ENCODE results near the gene AXL. TPM values are rescaled to one million over a fixed set of nuclear protein-coding genes. Genes with fewer than 3 reads are reported as not detected.

The AXL gene
- total and polyA plus RNA-seq, 2 of the 13 experiments (the other 11 are each of a cell fraction or from before 2014, with no cell fraction given), result 0.71 to 5.9 TPM

DNA sequence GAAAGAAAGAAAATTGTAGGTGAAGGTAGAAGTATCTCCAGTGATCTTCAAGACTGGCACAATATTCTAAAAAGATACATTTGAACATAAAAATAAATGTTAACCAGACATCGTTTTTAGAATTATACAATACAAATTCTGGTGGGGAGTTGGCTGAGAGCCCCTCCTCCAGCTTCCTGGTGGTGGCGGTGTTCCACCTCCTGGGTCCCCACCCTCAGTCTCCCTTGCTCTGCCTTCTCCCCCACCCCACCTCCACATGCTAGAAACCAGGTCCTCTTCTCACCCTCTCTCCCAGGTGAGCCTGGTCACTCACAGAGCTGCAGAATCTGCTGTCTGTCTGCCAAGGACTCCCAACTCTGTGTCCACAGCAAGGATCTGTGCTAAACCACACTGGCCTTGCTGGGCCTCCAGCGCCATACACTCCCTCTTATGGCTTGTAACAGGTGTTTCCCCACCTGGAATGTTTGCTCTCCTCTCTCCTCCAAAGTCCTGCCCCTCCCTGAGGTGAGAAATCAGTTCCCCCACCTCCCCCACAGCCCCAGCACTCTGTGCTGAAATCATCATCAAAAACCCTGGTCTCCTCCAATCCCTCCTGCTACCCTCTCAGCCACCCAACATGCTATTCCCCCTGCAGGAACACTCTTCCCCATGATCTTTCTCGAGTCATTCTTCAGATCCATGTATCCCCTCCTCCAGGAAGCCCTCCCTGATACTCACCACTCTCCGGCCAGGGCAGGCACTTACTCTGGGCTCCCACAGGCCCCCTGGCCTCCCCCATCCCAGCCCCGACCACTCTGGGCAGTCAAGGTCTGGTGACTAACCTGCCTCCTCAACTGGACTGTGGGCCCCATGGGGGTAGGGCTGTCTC, 46.5 kb upstream of the AXL start:
- peak overlapping the region in 1 of 3 experiments; percentile 16; a peak in 1 of 6 replicates for H3K4me3 ChIP-seq (replicated peaks in 1 of 3; ENCODE audit: insufficient read depth in 1 of 3, low read depth in 2 of 3, low read length in 3 of 3)
- peak overlapping the region; percentile 12; the same call in 1 of the 2 replicates for H3K4me2 ChIP-seq (ENCODE audit: low read depth, low read length)
- H3K9me3 ChIP-seq (ENCODE audit: low read length), result no peaks in the 10 kb centered on the region
- H3K27ac ChIP-seq (ENCODE audit: extremely low read length, insufficient read depth, low read length), result no peak overlapping the region
- peak; percentile 73 for TF ChIP-seq ZFP36 (IDR thresholded peaks at IDR 0.05; ENCODE audit: borderline replicate concordance, low read depth, low read length, partially characterized antibody)
- TF ChIP-seq, protein P1, sequence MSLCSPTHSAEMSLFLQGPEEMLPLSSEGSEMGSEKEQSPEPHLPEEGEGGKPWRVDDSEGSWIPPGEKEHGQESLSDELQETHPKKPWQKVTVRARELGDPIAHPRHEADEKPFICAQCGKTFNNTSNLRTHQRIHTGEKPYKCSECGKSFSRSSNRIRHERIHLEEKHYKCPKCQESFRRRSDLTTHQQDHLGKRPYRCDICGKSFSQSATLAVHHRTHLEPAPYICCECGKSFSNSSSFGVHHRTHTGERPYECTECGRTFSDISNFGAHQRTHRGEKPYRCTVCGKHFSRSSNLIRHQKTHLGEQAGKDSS (CRISPR knock-in tag; IDR thresholded peaks at IDR 0.05; ENCODE audit: borderline replicate concordance, low read depth), result no peak
- peak; percentile 35; the same call in 1 of the 2 replicates for TF ChIP-seq ZNF687 (CRISPR knock-in tag; IDR thresholded peaks at IDR 0.05)
- peak; percentile 70; the same call in 1 of the 2 replicates for TF ChIP-seq ZMYM3 (CRISPR knock-in tag; IDR thresholded peaks at IDR 0.05)
- TF ChIP-seq, protein P2, sequence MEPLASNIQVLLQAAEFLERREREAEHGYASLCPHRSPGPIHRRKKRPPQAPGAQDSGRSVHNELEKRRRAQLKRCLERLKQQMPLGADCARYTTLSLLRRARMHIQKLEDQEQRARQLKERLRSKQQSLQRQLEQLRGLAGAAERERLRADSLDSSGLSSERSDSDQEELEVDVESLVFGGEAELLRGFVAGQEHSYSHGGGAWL (CRISPR knock-in tag; IDR thresholded peaks at IDR 0.05), result no peak
- no peak for TF ChIP-seq ZBTB26 (CRISPR knock-in tag; IDR thresholded peaks at IDR 0.05; ENCODE audit: borderline replicate concordance)
- TF ChIP-seq ATF2 (CRISPR knock-in tag; IDR thresholded peaks at IDR 0.05), result no peak
- peak; percentile 26 for TF ChIP-seq CTCF (CRISPR knock-in tag; IDR thresholded peaks at IDR 0.05)
- TF ChIP-seq ZNF782 (CRISPR knock-in tag; IDR thresholded peaks at IDR 0.05; ENCODE audit: borderline replicate concordance), result no peak
- TF ChIP-seq ZNF839 (CRISPR knock-in tag; IDR thresholded peaks at IDR 0.05; ENCODE audit: borderline replicate concordance), result no peak
- no peak for TF ChIP-seq ERF (CRISPR knock-in tag; IDR thresholded peaks at IDR 0.05)
- H3K4me1 ChIP-seq (ENCODE audit: insufficient read depth, low read length), result peaks cover 69% of the 10 kb centered on the region
- H3K27me3 ChIP-seq (ENCODE audit: control insufficient read depth in 1 of 2, insufficient read depth in 2 of 2, low read length in 2 of 2), result no peaks in the 10 kb centered on the region
- no peak overlapping the region for H3K9ac ChIP-seq (ENCODE audit: insufficient read depth, low read depth, low read length)
- no peaks in the 10 kb centered on the region for H4K20me1 ChIP-seq (ENCODE audit: insufficient read depth, low read length)
- H3K36me3 ChIP-seq (replicated peaks in 1 of 2; ENCODE audit: control insufficient read depth in 1 of 2, insufficient read depth in 2 of 2, low read length in 2 of 2), result no peaks in the 10 kb centered on the region
- H2AFZ ChIP-seq (ENCODE audit: low read length), result no peak overlapping the region
- H3K79me2 ChIP-seq (ENCODE audit: insufficient read depth, low read length), result no peaks in the 10 kb centered on the region
- POLR2A ChIA-PET, result no interaction called here
- intact Hi-C loops (cut with micrococcal nuclease; ENCODE audit: unreplicated experiment), result no loop called here
- BruUV-seq (replicated peaks), result no TSS peak
- FAIRE-seq, result no peak
- 55% methylated on average over 6 of the region's 6 CpGs for WGBS (ENCODE audit: low lambda C conversion rate)
- CTCF ChIA-PET (ENCODE audit: low intra/inter-chr PET ratio, low total read pairs), result no interaction called here
- in situ Hi-C loops (cut with HindIII; ENCODE audit: extremely low pct_ligation_motif_present, low pct_unique_long_range_greater_than_20kb), result no loop called here
- ATAC-seq, result peak; percentile 19; the same call in 1 of the 3 replicates
- DNase-seq (ENCODE audit: low spot score), result no peak

Measured in HepG2 (cell line).